ENCODE results near the gene GOLGA6L26.
A peak's percentile ranks its signal among the peaks of the same experiment; 100 is the strongest.
"Not testable (repeated sequence)": the region's sequence is repeated elsewhere in the genome, so short reads cannot be mapped to it uniquely, and the experiment has no call there.

The GOLGA6L26 gene, protein sequence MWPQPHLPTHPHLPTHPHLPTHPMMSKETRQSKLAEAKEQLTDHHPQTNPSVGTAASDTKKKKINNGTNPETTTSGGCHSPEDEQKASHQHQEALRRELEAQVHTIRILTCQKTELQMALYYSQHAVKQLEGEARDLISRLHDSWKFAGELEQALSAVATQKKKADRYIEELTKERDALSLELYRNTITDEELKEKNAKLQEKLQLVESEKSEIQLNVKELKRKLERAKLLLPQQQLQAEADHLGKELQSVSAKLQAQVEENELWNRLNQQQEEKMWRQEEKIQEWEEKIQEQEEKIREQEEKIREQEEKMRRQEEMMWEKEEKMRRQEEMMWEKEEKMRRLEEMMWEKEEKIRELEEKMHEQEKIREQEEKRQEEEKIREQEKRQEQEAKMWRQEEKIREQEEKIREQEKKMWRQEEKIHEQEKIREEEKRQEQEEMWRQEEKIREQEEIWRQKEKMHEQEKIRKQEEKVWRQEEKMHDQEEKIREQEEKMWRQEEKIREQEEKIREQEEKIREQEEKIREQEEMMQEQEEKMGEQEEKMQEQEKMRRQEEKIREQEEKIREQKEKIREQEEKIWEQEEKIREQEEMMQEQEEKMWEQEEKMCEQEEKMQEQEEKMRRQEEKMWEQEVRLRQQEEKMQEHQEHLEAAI

DNA sequence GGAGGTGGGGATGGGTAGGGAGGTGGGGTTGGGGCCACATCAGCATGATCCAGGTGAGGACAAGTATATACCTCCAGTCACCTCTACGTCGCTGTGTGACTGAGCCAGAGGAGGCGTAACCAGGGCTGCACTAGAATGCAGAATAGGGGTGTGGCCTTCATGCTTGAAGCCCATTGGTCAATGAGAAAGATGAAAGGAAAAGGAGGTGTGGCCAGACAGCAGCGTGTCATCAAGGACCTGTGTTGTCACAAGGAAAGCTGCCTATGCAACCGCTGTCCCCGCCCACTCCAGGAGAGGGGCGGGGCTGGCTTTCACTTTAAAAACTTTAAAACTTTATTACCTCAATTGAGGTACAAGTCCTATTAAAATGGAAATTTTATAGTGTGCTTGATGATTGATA lies at the start of gene GOLGA6L26:
Gene GOLGA6L26 (minus strand): TSS at position 101 of the 400 bp plus-strand sequence. CDS start 61 bp downstream, at position 40.
- not testable (repeated sequence) for H3K27ac ChIP-seq

DNA sequence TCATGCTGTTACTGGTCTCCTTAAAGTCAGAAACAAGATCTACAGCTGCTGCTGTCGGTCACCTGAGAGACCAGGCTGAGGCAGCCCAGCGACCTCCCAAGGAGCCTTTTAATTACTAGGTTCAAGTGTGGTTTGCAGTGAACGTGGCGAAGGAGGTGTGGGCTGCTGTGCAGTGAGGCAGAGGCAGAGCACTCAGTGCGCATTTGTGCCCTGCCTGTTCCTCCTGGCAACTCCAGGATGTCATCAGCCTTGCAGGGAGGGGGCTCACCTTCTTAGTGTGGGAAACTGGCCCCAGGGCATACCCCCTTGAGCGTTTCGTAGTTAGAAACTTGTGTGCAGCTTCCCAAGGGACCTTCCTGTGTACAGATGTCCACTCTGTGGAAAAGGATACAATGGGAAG lies 47.2 kb upstream of the GOLGA6L26 start:
- H3K27ac ChIP-seq, result not testable (repeated sequence)

DNA sequence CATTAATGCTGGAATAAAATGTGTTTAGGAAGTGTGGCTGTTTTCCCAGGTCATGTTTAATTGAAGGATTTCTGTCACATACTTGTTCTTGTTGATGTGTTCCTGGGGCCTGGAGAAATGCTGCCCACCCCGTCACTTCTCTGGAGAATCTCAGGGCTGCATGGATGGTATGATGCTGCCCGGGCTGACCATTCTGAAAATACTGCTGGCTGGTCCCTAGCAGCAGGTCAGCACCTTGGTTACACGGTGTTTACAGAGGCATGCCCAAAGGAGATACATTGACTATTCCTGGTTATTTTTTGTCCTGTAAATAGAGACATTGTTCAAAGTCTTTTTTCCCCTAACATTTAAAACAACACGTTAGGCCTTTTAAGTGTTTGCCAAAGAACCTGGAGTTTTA lies 46.7 kb upstream of the GOLGA6L26 start:
- not testable (repeated sequence) for H3K27ac ChIP-seq

DNA sequence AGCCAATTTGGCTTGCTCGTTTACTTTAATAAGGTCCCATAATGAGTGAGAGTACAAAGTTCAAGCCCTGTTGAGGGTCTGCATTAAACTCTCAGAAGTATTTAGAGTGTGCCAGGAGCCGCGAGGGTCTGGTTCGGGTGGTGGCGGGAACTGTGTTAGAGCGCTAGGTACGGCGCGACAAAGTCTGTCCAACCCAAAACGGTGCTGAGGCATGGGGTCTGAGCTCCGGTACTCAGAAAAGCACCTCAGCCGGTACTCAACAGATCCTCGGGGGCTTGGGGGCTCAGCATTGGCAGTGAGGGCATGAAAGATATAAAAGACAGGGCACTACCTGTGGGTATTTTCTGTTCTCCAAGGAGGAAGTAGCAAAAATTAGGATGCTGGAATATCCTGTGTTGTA lies 45.0 kb upstream of the GOLGA6L26 start:
- H3K27ac ChIP-seq, result not testable (repeated sequence)

DNA sequence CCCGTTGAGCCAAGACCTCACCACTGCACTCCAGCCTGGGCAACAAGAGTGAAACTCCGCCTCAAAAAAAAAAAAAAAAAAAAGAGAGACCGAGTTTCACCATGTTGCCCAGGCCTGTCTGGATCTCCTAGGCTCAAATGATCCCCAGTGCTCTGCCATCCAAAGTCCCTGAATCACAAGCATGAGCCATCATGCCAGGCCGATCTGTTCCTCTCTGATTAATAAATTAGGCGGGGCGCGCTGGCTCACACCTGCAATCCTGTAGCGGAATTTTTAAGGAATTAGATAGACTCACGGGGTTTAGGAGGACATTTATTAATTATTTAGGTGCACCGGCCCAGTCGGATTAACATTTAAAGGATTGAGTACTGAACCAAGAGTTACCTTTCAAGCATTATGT lies 40.2 kb upstream of the GOLGA6L26 start:
- not testable (repeated sequence) for H3K27ac ChIP-seq

DNA sequence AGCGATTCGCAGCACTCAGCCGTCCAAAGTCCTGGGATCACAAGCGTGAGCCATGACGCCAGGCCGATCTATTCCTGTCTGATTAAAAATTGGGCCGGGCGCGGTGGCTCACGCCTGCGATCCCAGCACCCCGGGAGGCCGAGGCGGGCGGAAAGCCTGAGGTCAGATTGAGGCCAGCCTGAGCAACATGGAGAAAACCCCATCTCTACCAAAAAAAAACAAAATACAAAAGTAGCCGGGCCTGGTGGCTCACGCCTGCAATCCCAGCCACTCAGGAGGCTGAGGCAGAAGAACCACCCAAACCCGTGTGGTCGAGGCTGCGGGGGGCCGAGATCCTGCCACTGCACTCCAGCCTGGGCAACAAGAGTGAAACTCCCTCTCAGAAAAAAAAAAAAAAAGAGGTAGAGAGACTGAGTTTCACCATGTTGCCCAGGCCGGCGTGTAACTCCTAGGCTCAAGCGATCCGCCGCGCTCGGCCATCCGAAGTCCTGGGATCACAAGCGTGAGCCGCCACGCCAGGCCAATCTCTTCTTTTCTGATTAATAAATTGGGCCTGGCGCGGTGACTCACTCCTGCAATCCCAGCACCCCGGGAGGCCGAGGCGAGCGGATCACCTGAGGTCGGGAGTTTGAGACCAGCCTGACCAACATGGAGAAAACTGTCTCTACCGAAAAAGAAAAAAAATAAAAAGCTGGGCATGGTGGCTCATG lies 39.0 kb upstream of the GOLGA6L26 start:
- H3K27ac ChIP-seq, result not testable (repeated sequence)

DNA sequence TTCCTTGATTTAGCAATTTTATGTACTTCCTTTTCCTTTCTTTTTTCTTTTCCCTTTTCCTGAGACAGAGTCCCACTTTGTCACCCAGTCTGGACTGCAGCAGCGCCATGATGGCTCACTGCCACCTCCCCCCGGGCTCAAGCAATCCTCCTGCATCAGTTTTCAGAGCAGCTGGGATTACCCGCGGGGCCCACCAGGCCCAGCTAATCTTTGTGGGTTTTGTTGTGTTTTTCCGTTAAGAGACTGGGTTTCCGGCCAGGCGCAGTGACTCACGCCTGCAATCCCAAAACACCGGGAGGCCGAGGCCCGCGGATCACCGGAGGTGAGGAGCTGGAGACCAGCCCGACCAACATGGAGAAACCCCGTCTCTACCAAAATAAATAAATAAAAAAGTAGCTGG lies 38.3 kb upstream of the GOLGA6L26 start:
- TF ChIP-seq, protein P1, sequence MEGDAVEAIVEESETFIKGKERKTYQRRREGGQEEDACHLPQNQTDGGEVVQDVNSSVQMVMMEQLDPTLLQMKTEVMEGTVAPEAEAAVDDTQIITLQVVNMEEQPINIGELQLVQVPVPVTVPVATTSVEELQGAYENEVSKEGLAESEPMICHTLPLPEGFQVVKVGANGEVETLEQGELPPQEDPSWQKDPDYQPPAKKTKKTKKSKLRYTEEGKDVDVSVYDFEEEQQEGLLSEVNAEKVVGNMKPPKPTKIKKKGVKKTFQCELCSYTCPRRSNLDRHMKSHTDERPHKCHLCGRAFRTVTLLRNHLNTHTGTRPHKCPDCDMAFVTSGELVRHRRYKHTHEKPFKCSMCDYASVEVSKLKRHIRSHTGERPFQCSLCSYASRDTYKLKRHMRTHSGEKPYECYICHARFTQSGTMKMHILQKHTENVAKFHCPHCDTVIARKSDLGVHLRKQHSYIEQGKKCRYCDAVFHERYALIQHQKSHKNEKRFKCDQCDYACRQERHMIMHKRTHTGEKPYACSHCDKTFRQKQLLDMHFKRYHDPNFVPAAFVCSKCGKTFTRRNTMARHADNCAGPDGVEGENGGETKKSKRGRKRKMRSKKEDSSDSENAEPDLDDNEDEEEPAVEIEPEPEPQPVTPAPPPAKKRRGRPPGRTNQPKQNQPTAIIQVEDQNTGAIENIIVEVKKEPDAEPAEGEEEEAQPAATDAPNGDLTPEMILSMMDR (conservative IDR thresholded peaks at IDR 0.05), result no peak
- no peak for TF ChIP-seq ZFX (IDR thresholded peaks at IDR 0.05)
- H3K27ac ChIP-seq, result no peak overlapping the region

DNA sequence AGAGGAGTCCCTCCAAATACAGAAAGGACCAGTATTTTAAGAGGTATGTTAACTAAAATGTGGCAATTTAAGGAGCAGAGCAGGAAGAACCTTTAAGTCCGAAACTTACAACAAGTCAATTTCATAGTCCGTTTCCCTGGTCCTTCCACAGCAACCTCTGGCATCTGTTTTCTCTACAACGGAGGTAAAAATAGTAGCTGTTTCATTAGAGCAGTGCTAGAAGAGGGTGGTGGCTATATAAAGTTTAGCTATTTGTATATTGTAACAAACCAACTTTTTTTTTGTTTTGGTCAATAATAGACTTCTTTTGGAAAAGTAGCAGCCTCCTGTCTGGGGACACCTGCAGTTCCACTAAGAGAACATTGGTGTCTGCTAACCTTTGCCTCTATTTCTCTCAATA lies 37.9 kb upstream of the GOLGA6L26 start:
- not testable (repeated sequence) for H3K27ac ChIP-seq

DNA sequence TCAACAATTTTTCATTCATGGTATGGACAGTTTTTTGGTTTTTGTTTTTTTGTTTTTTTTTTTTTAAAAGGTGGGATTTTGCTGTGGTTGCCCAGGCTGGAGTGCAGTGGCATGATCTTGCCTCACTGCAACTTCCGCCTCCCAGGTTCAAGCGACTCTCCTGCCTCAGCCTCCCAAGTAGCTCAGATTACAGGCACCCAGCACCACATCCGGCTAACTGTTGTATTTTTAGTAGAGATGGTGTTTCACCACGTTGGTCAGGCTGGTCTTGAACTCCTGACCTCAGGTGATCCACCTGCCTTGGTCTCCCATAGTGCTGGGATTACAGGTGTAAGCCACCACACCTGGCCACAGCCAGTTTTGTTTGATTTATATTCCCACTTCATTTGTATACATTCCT lies 37.1 kb upstream of the GOLGA6L26 start:
- H3K27ac ChIP-seq, result not testable (repeated sequence)

DNA sequence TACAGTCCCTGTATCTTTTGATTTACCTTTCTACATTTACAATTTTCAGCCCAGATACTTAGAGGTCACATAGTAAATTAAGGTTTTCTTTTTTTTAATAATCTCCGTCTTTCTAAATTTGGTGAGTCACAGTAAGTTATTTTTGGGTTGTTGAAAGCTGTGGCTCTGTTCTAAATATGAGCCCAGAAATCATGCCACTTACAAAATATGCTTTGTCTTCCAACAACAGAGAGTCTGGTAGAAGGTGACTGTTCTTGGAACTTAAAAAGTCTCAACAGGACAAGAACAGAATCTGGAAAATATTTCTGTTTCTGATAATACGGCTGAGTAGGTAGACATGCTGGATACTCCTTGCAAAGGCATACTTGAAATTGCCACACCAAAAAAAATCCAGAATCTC lies 36.6 kb upstream of the GOLGA6L26 start:
- TF ChIP-seq ZFX (IDR thresholded peaks at IDR 0.05), result no peak
- TF ChIP-seq, protein P1 (conservative IDR thresholded peaks at IDR 0.05), result no peak
- no peak overlapping the region for H3K27ac ChIP-seq

DNA sequence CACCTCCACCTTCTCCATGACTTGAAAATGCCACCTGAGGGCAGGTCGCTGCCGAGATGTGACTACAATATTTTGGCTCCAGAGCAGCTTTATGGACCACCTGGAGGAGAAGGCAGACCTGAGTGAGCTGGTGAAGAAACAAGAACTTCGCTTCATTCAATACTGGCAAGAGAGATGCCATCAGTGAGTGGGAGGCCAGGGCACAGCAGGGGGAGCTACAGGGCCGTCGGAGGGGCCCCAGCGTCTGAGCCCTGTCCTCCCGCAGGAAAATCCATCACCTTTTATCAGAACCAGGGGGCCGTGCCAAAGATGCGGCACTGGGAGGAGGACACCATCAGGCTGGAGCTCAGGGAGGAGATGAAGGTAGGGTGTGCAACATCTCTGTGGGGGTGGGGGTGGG lies 30.3 kb upstream of the GOLGA6L26 start:
- H3K27ac ChIP-seq, result not testable (repeated sequence)

DNA sequence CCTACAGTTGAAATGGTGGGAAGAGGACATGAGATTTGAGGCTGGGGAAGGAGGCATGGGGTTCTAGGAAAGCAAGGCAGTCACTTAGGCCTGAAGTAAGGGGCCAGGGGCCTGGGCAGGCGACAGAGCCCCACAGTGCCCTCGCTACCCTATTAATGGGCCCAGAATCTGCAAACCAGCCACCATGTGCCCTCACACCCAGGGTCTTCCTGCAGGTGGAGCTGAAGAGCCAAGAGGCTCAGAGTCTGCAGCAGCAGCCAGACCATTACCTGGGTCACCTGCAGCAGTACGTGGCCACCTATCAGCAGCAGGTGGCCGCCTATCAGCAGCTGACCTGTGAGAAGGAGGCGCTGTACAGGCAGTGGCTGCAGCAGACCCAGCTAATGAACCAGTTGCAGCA lies 28.6 kb upstream of the GOLGA6L26 start:
- H3K27ac ChIP-seq, result not testable (repeated sequence)

DNA sequence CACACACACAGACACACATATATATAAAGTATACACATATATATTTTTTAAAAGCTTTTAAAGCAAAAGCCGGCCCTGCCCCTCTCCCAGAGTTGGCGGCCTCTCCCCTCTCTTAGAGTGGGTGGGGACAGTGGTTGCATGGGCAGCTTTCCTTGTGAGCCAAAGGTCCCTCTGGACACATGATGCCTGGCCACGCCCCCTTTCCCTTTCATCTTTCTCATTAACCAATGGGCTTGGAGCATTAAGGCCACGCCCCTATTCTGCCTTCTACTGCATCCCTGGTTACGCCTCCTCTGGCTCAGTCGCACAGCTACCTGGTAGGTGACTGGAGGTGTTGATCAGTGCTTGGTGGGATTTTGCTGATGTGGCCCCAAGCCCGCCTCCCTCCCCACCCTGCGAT lies 20.5 kb upstream of the GOLGA6L26 start, which contains the start of gene GOLGA8S:
Gene GOLGA8S (plus strand): TSS at position 301 of the 400 bp plus-strand sequence. CDS start 62 bp downstream, at position 363.
- not testable (repeated sequence) for H3K27ac ChIP-seq

DNA sequence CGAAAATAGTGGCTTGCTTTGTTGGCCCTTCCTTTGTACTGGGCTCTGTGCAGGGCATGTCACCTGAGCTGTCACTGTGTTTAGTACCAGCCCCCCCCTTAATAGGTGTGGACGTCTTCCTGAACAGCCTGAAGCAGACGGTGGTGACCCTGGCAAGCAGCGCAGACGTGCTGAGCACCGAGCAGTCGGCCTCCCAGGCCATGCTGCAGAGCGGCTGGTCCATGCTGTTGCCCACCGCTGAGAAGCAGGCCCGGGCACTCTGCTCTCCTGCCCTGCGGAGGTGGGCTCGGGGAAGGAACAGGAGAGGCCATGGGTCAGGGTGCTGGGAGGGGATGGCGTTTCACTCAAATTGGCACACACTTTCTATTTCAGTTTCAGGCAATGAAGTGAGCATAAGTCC lies 22.8 kb downstream of the GOLGA6L26 start:
- not testable (repeated sequence) for H3K27ac ChIP-seq

DNA sequence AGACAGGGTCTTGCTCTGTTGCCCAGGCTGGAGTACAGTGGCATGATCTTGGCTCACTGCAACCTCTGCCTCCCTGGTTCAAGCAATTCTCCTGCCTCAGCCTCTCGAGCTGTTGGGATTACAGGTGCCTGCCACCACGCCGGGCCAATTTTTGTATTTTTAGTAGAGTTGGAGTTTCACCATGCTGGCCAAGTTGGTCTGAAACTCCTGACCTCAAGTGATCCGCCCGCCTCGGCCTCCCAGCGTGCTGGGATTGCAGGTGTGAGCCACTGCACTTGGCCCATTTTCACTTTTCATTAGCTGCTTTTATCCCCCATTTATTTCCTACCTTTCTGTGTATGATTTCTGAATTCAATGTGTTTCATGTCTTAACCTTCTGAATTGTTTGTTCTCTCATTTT lies 28.1 kb downstream of the GOLGA6L26 start:
- H3K27ac ChIP-seq, result not testable (repeated sequence)

DNA sequence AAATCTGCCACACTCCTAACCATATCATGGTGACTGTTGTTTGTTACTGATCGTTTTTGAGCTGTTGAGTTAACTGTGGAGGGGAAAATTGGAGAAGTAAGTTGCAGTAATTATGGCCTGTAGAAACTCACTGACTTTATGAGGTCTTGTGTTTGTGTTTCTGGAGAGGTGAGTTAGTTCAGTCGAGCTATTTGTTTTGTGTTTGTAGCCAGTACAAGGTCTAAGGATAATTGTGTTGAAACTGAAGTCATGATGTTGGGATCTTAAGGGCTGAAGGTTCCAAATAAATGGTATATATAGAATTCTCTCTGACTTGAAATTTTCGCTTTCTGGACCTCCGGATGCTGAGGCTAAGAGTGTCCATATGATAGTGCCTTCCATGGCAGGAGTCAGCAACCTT lies 29.2 kb downstream of the GOLGA6L26 start:
- H3K27ac ChIP-seq, result not testable (repeated sequence)

DNA sequence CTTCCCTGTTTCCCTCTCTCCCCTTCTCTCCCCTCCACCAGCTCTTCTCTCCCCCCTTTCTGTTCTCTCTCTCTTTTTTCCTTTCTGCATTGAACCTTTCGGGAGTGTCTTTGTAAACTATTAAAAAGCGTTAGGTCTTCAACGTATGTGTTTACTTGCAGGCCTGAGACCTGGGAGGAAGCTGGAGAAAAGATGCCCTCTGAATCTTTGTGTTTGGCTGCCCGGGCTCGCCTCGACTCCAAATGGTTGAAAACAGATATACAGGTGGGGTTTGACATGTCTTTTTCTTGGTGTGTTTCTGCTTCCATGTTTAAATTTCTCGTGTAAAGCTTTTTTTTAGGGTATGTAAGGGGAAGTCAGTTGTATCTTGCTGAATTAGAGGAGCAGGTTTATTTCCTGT lies 29.7 kb downstream of the GOLGA6L26 start:
- peak overlapping the region; percentile 74 for H3K27ac ChIP-seq

Data from C4-2B (cell line).